Thoracic aorta (tissue), 2 donors: Measurements from ENCODE around the gene NUP133. TPM values are rescaled to one million over a fixed set of nuclear protein-coding genes. Genes with fewer than 3 reads are reported as not detected.
"Not testable (repeated sequence)": the region's sequence is repeated elsewhere in the genome, so short reads cannot be mapped to it uniquely, and the experiment has no call there.

Experiments
- ATAC-seq: fragments of 150-250 bp; one replicate; pipeline ENCODE4 v1.8.0; 2017; ENCODE audit warnings: low read depth; ENCODE audit not compliant: insufficient number of reproducible peaks, low FRiP score
- DNase-seq: peaks from one replicate; pipeline ENCODE4 v3.0.0-alpha.2; 2020; ENCODE audit warnings: low spot score
- H3K27ac ChIP-seq, 2 donors: fragments of 200-600 bp; sonication (generic); 1 replicate in 1 of 2; 2 replicates in 1 of 2; pipeline ENCODE4 v1.5.1; 2016; ENCODE audit warnings: mild to moderate bottlenecking in 2 of 2, moderate library complexity in 2 of 2
- H3K27me3 ChIP-seq: fragments of 200-600 bp; sonication (generic); replicated peaks from 2 replicates; pipeline ENCODE4 v1.6.0; 2016; ENCODE audit warnings: mild to moderate bottlenecking; ENCODE audit not compliant: insufficient read depth
- H3K36me3 ChIP-seq: fragments of 200-600 bp; sonication (generic); one replicate; pipeline ENCODE4 v1.5.1; 2016
- H3K4me1 ChIP-seq, 2 donors: fragments of 200-600 bp; sonication (generic); 1 replicate in 1 of 2; 2 replicates in 1 of 2; pipeline versions ENCODE4 v1.5.1 to v1.6.0; 2016; ENCODE audit warnings: low read depth in 2 of 2, mild to moderate bottlenecking in 1 of 2; ENCODE audit not compliant: control insufficient read depth in 1 of 2
- H3K4me3 ChIP-seq: fragments of 200-600 bp; sonication (generic); 2 replicates; pipeline ENCODE4 v1.5.1; 2016; ENCODE audit warnings: mild to moderate bottlenecking
- H3K9me3 ChIP-seq: fragments of 200-600 bp; sonication (generic); 2 replicates; pipeline ENCODE4 v1.5.1; 2016
- CTCF ChIP-seq: fragments of 200-600 bp; sonication (generic); IDR thresholded peaks from one replicate; pipeline ENCODE4 v1.5.1; 2019; ENCODE audit warnings: antibody characterized with exemption
- total RNA-seq, 2 donors: library from RNA; depleted of rRNA; stranded (reverse); fragments of >200 nt; gene quantifications; one replicate each; pipeline versions ENCODE4 v1.1.0 to v1.2.3, GENCODE V29; 2016

The NUP133 gene
- total RNA-seq, 2 donors from 2014 or later: 25.0 to 45.6 TPM

GRCh38 chr1:229420765-229421164 lies 87.4 kb downstream of the NUP133 start:
- H3K27me3 ChIP-seq: no peaks in the 10 kb centered on the region
- H3K36me3 ChIP-seq: no peaks in the 10 kb centered on the region
- no peak for ATAC-seq
- no peak for TF ChIP-seq CTCF
- H3K4me1 ChIP-seq: no peaks in the 10 kb centered on the region
- DNase-seq: no peak
- H3K9me3 ChIP-seq: peaks cover 2% of the 10 kb centered on the region
- no peak overlapping the region for H3K4me3 ChIP-seq
- H3K27ac ChIP-seq: no peak overlapping the region

GRCh38 chr1:229420224-229420623 lies 87.9 kb downstream of the NUP133 start:
- no peak for ATAC-seq
- Histone ChIP-seq H3K27me3 (no peaks in the 10 kb centered on the region), H3K36me3 (no peaks in the 10 kb centered on the region), H3K4me3 (no peak overlapping the region), H3K27ac (no peak overlapping the region), H3K4me1 (no peaks in the 10 kb centered on the region), H3K9me3 (peaks cover 2% of the 10 kb centered on the region)
- DNase-seq: no peak
- TF ChIP-seq CTCF: no peak

- not testable (repeated sequence) for H3K36me3 ChIP-seq, H3K4me1 ChIP-seq, H3K27me3 ChIP-seq, H3K4me3 ChIP-seq, H3K9me3 ChIP-seq, H3K27ac ChIP-seq, DNase-seq, ATAC-seq
Observed at GRCh38 chr1:229418586-229418985, 89.6 kb downstream of the NUP133 start.

DNA sequence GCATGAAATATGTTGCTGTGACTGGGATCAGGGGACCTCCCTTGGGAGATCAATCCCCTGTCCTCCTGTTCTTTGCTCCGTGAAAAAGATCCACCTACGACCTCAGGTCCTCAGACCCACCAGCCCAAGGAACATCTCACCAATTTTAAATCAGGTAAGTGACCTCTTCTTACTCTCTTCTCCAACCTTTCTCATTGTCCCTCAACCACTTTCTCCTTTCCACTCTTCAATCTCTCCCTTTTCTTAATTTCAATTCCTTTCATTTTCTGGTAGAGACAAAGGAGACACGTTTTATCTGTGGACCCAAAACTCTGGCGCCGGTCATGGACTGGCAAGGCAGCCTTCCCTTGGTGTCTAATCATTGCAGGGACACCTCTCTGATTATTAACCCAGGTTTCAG lies 95.3 kb downstream of the NUP133 start:
- not testable (repeated sequence) for ATAC-seq, H3K36me3 ChIP-seq, DNase-seq

DNA sequence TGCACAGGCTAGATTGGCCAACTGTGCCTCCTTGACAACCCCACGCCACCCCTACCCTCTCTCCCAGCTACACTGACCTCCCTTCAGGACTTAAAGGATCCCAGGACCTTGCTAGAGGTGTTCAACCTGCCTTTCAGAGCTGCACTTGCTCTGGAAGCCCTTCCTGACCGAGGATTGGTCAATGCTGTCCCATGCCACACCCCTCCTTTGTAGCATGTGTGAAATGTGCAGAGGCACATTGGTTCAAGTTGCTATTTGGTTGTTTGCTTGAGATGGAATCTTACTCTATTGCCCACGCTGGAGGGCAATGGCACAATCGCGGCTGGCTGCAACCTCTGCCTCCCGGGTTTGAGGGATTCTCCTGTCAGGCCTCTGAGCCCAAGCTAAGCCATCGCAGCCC lies 96.1 kb downstream of the NUP133 start:
- no peaks in the 10 kb centered on the region for H3K9me3 ChIP-seq
- no peak overlapping the region for H3K27ac ChIP-seq
- no peak for DNase-seq
- no peak overlapping the region for H3K4me3 ChIP-seq
- no peak for TF ChIP-seq CTCF
- no peak for ATAC-seq
- no peaks in the 10 kb centered on the region for H3K36me3 ChIP-seq
- no peaks in the 10 kb centered on the region for H3K27me3 ChIP-seq
- peaks cover 28 to 50% of the 10 kb centered on the region in 2 donors for H3K4me1 ChIP-seq

More for the DNA sequence above, 95.3 kb downstream of the NUP133 start:
- H3K27me3 ChIP-seq, H3K4me3 ChIP-seq, H3K27ac ChIP-seq, H3K9me3 ChIP-seq: not testable (repeated sequence)
- peaks cover 21 to 42% of the 10 kb centered on the region in 2 donors for H3K4me1 ChIP-seq

DNA sequence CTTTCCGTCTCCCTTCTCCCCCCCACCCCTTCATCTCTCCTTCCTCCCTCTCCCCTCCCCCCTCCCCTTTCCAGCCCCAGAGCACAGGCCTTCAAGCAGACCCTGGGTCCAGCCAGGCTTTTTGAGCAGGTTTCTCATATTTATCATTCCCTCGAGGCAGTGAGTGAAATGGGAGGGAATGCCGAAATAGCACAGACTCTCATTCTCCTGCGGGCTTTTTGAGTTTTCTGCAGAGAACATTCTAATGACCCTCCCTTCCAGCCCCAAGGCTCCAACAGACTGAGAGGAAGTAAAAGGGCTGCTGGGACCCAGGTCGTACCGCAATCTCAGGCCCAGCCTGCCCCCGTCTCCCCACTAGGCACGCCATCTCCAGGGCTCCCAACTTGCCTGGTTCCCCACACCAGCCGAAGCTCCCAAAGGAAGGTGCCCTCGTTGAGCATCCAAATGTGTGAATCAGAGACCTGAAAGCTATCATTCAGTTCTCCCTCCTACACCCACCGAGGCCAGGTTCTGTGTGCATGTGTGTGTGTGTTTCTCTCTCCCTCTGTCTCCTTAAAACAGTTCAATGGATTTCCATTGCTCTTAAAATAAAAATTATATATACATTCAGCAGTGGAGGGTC lies 96.6 kb downstream of the NUP133 start:
- TF ChIP-seq CTCF: no peak
- H3K36me3 ChIP-seq: no peaks in the 10 kb centered on the region
- peaks cover 30 to 54% of the 10 kb centered on the region in 2 donors for H3K4me1 ChIP-seq
- H3K9me3 ChIP-seq: no peaks in the 10 kb centered on the region
- no peak overlapping the region for H3K4me3 ChIP-seq
- DNase-seq (no peak), ATAC-seq (no peak)
- H3K27ac ChIP-seq: peak overlapping the region; percentile 13 to 41
- no peaks in the 10 kb centered on the region for H3K27me3 ChIP-seq
